Keratinocyte (primary cell): Measurements from ENCODE around the gene MBNL3. TPM values are rescaled to one million over a fixed set of nuclear protein-coding genes. Genes with fewer than 3 reads are reported as not detected.

ENCODE experiments used
- DNase-seq: peaks from one replicate; pipeline ENCODE4 v3.0.0-alpha.2; 2011; ENCODE audit warnings: low read depth, missing footprints, low spot score
- FAIRE-seq: peaks from 2 replicates; lab custom pipeline; 2011; peaks lifted over from hg19 to GRCh38; lab: Jason Lieb, UNC
- H2AFZ ChIP-seq: 2 replicates; pipeline ENCODE4 v1.6.0; 2012; ENCODE audit warnings: low read length, control low read depth, inconsistent platforms; ENCODE audit not compliant: control insufficient read depth
- H3K27ac ChIP-seq: 2 replicates; pipeline ENCODE4 v1.5.1; 2011; ENCODE audit warnings: low read length; ENCODE audit not compliant: control insufficient read depth, insufficient read depth
- H3K27me3 ChIP-seq: 3 replicates; pipeline ENCODE4 v1.6.0; 2011; ENCODE audit warnings: low read length; ENCODE audit not compliant: control insufficient read depth, insufficient read depth; ENCODE audit errors: extremely low read depth
- H3K36me3 ChIP-seq, 2 experiments: 2 replicates in 1 of 2; 3 replicates in 1 of 2; pipeline ENCODE4 v1.5.1; 2011; ENCODE audit warnings: low read length in 2 of 2, mild to moderate bottlenecking in 1 of 2; ENCODE audit not compliant: control insufficient read depth in 2 of 2, insufficient read depth in 2 of 2; ENCODE audit errors: extremely low read depth in 1 of 2
- H3K4me1 ChIP-seq: 3 replicates; pipeline ENCODE4 v1.5.1; 2011; ENCODE audit warnings: low read length; ENCODE audit not compliant: control insufficient read depth, insufficient read depth; ENCODE audit errors: extremely low read depth
- H3K4me2 ChIP-seq: 3 replicates; pipeline ENCODE4 v1.6.0; 2011; ENCODE audit warnings: low read depth, low read length; ENCODE audit not compliant: control insufficient read depth, insufficient read depth; ENCODE audit errors: extremely low read depth
- H3K4me3 ChIP-seq, 3 experiments: fragments of 200-600 bp in 1 of 3; sonication (generic) in 1 of 3; 2 replicates in 2 of 3; 3 replicates in 1 of 3; pipeline ENCODE4 v1.5.1; 2011 to 2016; ENCODE audit warnings: low read length in 3 of 3, mild to moderate bottlenecking in 3 of 3, control low read depth in 2 of 3, inconsistent platforms in 1 of 3, low read depth in 1 of 3, mixed read lengths in 1 of 3, mixed run types in 1 of 3, moderate library complexity in 1 of 3; ENCODE audit not compliant: control insufficient read depth in 2 of 3, insufficient read depth in 2 of 3; ENCODE audit errors: extremely low read depth in 1 of 3
- H3K79me2 ChIP-seq: 2 replicates; pipeline ENCODE4 v1.6.0; 2012; ENCODE audit warnings: low read length; ENCODE audit not compliant: control insufficient read depth, insufficient read depth
- H3K9ac ChIP-seq: 3 replicates; pipeline ENCODE4 v1.6.0; 2011; ENCODE audit warnings: low read length; ENCODE audit not compliant: control insufficient read depth, insufficient read depth; ENCODE audit errors: extremely low read depth
- H3K9me1 ChIP-seq: 3 replicates; pipeline ENCODE4 v1.6.0; 2011; ENCODE audit warnings: low read length; ENCODE audit not compliant: control insufficient read depth, insufficient read depth; ENCODE audit errors: extremely low read depth
- H3K9me3 ChIP-seq: 2 replicates; pipeline ENCODE4 v1.5.1; 2012; ENCODE audit warnings: low read depth, low read length; ENCODE audit not compliant: control insufficient read depth
- H4K20me1 ChIP-seq: 3 replicates; pipeline ENCODE4 v1.6.0; 2011; ENCODE audit warnings: low read length; ENCODE audit not compliant: control insufficient read depth, insufficient read depth; ENCODE audit errors: extremely low read depth
- CTCF ChIP-seq, 3 experiments: IDR thresholded peaks in 1 of 3; conservative IDR thresholded peaks in 1 of 3; optimal IDR thresholded peaks in 1 of 3; 2 replicates in 2 of 3; 3 replicates in 1 of 3; pipeline versions ENCODE3 to v1.5.1; 2011; ENCODE audit warnings: low read length in 3 of 3, mild to moderate bottlenecking in 3 of 3, moderate library complexity in 2 of 3, control low read depth in 1 of 3, inconsistent platforms in 1 of 3; ENCODE audit not compliant: insufficient read depth in 2 of 3; ENCODE audit errors: extremely low read depth in 1 of 3
- EZH2 ChIP-seq: IDR thresholded peaks from one replicate; pipeline ENCODE4 v1.6.1; 2012; ENCODE audit warnings: inconsistent platforms, mild to moderate bottlenecking, low read length, moderate library complexity
- dilution Hi-C: fragments of 300-500 bp; cut with MboI; formaldehyde crosslinking; loops from one replicate; pipeline ENCODE4 v1.7.0; 2020; ENCODE audit warnings: low sequenced_read_pairs; ENCODE audit not compliant: extremely low pct_ligation_motif_present
- polyA plus RNA-seq, 5 experiments: library from polyadenylated mRNA; depleted of rRNA in 3 of 5; stranded (reverse) in 3 of 5; stranded (forward) in 1 of 5; unstranded in 1 of 5; fragments of >200 nt; gene quantifications; 1 replicate in 1 of 5; 2 replicates in 3 of 5; 3 replicates in 1 of 5; pipeline versions ENCODE4 v1.2.1 to v1.2.3, GENCODE V29; 2011 to 2012; ENCODE audit warnings: missing spikeins in 2 of 5, low read depth in 1 of 5, low replicate concordance in 1 of 5

MBNL3 gene
- polyA plus RNA-seq, 1 donor (not counting 4 experiments of a cell fraction or from before 2014, with no cell fraction given) = 6.9 TPM

- H3K9me1 ChIP-seq = no peaks in the 10 kb centered on the region
- H3K79me2 ChIP-seq = no peaks in the 10 kb centered on the region
- TF ChIP-seq EZH2 = no peak
- no peak for TF ChIP-seq CTCF (optimal IDR thresholded peaks at IDR 0.05 in 1 of 3, IDR thresholded peaks at IDR 0.05 in 1 of 3, conservative IDR thresholded peaks at IDR 0.05 in 1 of 3; ENCODE audit: extremely low read depth in 1 of 3, insufficient read depth in 2 of 3, low read length in 3 of 3)
- no peak for DNase-seq
- H3K27ac ChIP-seq = no peak overlapping the region
- H3K9ac ChIP-seq = no peak overlapping the region
- no peaks in the 10 kb centered on the region for H3K27me3 ChIP-seq
- no peaks in the 10 kb centered on the region for H4K20me1 ChIP-seq
- H3K4me2 ChIP-seq = no peak overlapping the region
- no peaks in the 10 kb centered on the region for H3K9me3 ChIP-seq
- no peaks in the 10 kb centered on the region for H3K36me3 ChIP-seq
- no peak for FAIRE-seq
- dilution Hi-C loops = no loop called here
- H3K4me3 ChIP-seq = no peak overlapping the region
- no peak overlapping the region for H2AFZ ChIP-seq
- H3K4me1 ChIP-seq = peaks cover 4% of the 10 kb centered on the region
Observed at GRCh38 chrX:132393485-132393884, 95.4 kb downstream of the MBNL3 start.

GRCh38 chrX:132393085-132393484 lies 95.8 kb downstream of the MBNL3 start:
- no peak overlapping the region for H2AFZ ChIP-seq
- no peak overlapping the region for H3K4me2 ChIP-seq
- no peaks in the 10 kb centered on the region for H3K27me3 ChIP-seq
- H3K79me2 ChIP-seq = no peaks in the 10 kb centered on the region
- H4K20me1 ChIP-seq = no peaks in the 10 kb centered on the region
- FAIRE-seq = no peak
- DNase-seq = no peak
- no peak overlapping the region for H3K27ac ChIP-seq
- dilution Hi-C loops = no loop called here
- no peaks in the 10 kb centered on the region for H3K36me3 ChIP-seq
- H3K4me3 ChIP-seq = no peak overlapping the region
- H3K9me3 ChIP-seq = no peaks in the 10 kb centered on the region
- TF ChIP-seq EZH2 = no peak
- TF ChIP-seq CTCF (optimal IDR thresholded peaks at IDR 0.05 in 1 of 3, IDR thresholded peaks at IDR 0.05 in 1 of 3, conservative IDR thresholded peaks at IDR 0.05 in 1 of 3; ENCODE audit: extremely low read depth in 1 of 3, insufficient read depth in 2 of 3, low read length in 3 of 3) = no peak
- H3K9ac ChIP-seq = no peak overlapping the region
- peaks cover 4% of the 10 kb centered on the region for H3K4me1 ChIP-seq
- no peaks in the 10 kb centered on the region for H3K9me1 ChIP-seq
